HPDE6-E6E7 (cell line): ENCODE measurements around the gene TNIP3.

Experiments used
- DNase-seq: peaks from one replicate; pipeline ENCODE4 v3.0.0; 2011; ENCODE audit warnings: missing footprints; ENCODE audit errors: extremely low spot score

TNIP3 gene

DNA sequence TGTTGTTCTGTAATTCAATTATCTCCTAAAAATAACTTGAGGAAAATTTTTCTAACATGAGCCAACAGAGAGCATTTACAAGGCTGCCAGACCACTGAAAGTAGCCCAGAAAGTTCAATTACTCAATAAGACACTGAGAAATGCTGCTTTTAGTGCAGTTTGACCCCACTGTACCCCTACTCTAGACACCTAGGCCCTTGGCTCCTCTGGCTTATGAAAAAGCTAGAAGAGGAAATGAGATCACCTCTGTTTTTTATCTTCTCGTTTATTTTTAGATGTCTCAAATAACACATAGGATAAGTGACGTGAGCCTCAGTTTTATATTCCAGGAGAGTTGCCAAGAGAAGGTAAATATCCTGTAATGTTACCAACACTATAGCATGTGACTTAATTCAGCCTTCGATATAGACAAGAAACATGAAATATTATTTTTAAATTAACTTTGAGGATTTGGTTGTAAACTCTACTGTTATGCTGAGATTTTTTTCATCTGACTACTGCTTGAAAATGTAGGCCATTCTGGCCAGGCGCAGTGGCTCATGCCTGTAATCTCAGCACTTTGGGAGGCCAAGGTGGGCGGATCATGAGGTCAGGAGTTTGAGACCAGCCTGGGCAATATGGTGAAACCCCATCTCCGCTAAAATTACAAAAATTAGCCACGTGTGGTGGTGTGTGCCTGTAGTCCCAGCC, 24.4 kb downstream of the TNIP3 start:
- DNase-seq, result no peak

DNA sequence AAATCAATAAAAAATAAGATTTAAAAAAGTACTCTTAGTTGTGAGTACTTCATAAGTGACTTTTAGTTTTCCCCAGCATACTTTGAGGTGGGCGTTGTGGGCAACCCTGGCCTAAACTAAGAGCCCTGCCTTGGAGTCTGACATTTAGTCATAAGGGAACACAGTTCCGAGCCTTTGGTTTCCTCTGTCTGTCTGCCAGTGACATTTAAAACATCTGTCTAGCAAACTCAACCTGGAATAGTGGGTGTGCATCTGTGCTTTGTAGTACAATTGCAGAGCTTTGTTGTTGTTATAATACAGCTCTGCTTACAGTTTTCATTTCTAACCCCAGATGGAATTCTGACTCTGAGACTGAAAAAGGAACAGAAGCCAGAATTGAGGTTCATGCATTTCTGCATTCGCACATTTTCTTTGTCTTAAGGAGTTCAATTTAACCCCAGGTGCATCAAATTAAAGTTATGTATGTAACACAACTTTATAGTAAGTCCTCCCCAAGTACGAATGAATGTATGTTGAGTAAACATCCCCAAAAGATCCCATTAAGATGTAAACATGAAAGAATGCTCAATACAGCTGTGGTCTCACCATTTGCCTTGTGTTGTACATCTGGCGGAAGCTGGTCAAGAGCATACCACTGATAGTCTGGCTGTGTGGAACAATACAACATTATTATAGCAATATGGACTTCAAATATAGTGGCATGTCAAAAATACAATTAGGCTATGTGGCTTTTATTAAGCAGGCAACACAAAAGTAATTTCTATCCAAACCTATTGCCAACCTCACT, 25.9 kb downstream of the TNIP3 start:
- no peak for DNase-seq

DNA sequence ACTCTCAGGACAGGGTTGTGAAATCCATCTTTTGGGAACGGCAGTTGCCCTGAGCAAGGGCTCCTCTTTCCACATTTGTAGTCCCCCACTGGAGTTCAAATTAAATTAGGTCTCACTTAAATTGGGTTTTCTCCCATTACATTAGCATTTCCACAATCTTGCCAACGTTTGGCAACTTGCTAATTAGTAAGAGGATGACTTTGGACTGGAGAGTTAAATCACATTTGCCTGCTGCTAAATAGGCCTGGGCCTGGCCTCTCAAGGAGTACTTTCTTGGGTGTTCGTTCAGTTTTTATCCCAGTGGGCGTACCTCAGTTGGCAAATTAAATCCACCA, 33.8 kb downstream of the TNIP3 start:
- DNase-seq, result no peak

GRCh38 chr4:121129606-121130325, 34.4 kb downstream of the TNIP3 start:
- DNase-seq, result no peak

DNA sequence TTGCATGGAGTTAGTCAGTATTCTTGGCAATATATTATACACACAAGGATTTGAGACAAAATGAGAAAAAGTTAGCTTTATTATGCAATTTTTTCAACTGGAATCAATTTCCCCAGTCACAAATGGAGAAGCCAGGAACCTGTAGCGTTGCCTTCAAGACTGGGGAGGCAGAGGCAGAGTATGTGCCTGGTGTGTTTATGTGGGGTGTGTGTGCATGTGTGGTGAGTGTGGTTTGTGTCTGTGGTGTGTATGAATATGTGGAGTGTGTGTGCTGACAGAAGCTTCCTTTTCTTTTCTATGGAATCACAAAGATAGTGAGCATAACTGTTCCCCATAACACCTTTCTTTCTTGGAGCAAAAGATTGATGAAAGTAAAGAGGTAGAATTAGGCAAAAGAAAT, 37.0 kb downstream of the TNIP3 start:
- no peak for DNase-seq

DNA sequence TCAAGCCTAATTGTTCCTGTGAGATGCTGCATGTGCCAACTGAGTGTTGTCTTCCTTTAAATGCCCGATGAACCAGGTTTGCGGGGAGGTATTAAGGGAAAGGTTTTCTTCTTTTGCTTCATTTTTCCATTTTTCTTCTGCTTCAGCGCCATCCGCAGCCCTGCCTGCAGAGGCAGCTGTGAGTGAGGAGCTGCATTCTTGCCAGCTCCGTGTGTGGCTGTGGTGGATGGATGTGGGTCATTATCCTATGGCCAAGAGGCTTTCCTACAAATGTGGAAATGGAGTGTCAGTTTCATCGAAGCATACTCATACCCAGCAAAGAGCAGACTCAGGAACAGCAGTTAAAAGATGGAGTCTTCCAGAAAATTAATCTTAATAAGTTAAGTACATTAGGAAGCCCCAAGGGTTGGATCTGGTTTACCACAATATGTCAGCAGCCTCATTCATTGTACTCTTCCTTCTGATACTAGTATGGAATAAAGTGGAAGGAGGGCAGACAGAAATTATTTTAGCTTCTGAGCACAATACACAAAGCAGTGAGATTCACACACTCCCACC, 37.6 kb downstream of the TNIP3 start:
- DNase-seq, result no peak

GRCh38 chr4:121125498-121125885, 38.6 kb downstream of the TNIP3 start:
- DNase-seq, result no peak

- no peak for DNase-seq
Measured at GRCh38 chr4:121122661-121123060, 41.5 kb downstream of the TNIP3 start.

DNA sequence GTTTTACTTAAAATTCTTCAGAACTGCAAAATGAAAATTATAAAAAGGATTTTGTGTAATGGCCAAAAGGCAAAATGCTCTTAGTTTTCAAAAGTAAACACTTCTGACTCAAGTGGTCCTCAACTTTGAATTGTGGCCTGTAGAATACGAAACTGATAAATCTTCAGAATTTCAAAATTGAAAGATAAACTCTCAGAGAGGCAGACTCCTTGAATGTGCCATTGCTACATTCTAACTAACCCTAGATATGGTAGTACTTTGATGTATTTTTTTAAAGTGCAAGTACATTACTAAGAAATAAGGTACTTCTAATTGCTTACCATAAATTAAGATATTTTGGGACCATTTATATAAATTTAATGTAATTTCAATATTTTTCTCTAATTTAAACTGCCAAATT, 44.4 kb downstream of the TNIP3 start:
- DNase-seq, result no peak

GRCh38 chr4:121118344-121118743, 45.8 kb downstream of the TNIP3 start:
- DNase-seq, result no peak

- no peak for DNase-seq
Measured at GRCh38 chr4:121114756-121115155, 49.4 kb downstream of the TNIP3 start.

- DNase-seq, result no peak
Measured at GRCh38 chr4:121112530-121112929, 51.6 kb downstream of the TNIP3 start.

DNA sequence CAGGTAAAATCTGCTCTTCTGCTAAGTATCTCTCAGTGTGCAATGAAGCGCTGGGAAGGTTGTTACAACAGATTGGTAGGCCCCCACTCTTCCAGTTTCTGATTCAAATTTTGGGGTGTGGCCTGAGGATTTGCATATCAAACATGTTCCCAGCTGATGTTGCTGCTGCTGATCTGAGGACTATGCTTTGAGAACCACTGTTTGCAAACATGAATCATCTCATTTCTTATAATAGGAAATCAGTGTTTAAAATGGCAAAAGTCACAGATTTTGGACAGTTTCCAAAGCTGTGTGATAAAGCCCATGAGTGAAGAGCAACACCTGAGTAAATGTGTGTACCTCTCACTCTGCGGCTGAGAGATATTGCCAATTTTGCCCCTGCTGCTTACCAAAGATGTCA, 55.6 kb downstream of the TNIP3 start:
- DNase-seq, result no peak

DNA sequence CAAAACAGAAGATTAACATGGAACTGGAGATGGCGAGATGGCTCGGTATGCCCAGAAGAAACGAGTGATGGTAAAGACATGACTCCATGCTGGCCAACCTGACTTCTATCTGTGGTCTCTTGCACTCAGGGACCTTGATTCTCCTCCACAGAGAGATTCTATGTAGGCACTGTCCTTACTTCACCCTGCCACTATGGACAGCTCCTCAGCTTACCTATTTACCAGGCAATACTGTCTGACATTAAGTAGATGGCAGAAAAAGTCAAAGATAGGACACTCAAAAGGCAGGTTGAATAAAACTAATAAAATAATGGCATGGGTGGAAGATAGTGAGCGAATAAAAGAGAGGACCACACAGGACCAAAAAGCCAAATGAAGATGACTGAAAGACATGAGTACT, 56.6 kb downstream of the TNIP3 start:
- DNase-seq, result no peak

DNA sequence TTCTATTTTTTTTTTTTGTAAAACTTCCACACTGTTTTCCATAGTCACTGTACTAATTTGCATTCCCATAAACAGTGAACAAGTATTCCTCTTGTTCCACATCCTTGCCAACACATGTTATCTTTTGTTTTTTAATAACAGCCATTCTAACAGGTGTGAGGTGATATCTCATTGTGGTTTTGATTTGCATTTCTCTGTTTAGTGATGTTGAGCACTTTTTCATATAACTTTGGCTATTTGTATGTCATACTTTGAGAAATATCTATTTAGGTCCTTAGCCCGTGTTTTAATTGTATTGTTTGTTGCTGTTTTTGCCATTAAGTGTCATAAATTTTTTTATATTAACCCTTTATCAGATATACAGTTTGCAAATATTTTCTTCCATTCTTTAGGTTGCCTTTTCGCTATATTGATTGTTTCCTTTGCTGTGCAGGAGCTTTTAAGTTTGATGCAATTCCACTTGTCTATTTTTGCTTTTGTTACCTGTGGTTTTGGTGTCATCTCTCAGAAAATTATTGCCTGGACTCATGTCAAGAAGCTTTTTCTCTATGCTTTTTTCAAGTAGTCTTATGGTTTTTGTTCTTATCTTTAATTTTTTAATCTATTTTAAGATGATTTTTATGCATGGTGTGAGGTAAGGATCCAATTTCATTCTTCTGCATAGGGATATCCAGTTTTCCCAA, 63.9 kb downstream of the TNIP3 start:
- no peak for DNase-seq

GRCh38 chr4:121098266-121098665, 65.9 kb downstream of the TNIP3 start:
- DNase-seq, result no peak

DNA sequence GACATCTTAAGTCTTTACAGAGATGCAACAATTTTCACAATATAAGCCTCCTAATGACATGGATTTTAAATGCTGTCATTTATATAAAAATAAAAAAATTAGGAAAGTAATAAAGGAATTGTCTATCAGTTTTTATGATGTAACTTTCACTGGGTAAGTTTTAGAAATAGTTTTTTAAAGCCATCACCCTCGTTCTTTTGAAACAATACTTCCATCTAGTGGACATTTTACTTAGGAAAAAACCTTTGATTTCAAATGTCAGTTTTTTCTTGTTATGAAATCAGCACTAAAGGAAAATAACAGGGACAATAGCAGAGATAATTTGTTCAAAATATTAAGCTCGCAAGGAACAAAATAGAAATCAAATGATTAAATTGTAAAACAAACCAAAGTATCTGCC, 67.5 kb downstream of the TNIP3 start:
- DNase-seq, result no peak

DNA sequence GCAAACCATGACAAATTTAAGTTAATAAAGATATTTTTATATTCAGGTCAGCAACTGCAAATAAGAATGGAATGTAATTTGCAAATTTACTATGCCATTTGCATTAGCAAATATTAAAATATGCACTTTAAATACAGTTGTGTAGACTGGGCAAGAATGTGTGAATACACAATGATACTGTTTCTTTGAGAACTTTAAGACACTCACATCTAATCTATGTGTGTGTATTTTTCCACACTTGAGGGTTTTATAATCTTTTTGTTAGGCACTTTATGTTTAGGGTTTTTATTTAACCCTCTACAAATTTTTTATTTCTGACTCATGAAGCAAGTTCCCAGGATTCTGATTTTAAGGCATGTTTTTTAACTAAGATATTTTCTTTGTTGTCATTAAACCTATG, 67.9 kb downstream of the TNIP3 start:
- DNase-seq, result no peak

DNA sequence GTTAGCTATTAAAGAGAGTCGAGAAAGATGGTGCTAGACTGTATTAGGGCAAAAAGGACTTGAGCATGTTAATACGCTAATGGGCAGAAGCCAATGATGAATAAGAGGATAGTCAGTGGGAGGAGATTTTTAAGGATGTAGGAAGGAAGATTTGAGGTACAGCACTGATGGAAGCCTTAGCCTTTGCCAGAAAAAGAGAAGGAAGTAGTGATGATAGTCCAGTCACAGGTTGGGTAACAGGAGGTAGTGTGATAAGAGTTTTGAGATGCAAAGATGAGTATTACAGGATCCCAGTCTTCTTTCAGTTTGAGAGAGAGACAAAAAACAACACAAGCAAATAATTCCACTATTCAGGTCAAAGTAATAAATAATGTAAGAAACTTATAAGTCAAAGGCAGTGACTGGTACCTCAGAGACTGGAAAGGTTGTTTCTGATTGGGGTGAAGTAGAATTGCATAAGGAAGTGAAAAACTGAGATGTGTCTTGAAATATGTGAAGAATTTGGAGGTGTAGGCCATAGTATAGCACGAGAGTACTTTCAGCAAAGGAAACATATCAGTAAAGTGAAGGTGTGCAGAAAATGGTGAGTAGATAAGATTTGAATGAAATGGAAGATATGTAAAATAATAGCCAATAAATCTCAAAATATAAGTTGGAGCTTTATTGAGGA, 69.7 kb downstream of the TNIP3 start:
- no peak for DNase-seq

- DNase-seq, result no peak
Measured at GRCh38 chr4:121093261-121093660, 70.9 kb downstream of the TNIP3 start.

DNA sequence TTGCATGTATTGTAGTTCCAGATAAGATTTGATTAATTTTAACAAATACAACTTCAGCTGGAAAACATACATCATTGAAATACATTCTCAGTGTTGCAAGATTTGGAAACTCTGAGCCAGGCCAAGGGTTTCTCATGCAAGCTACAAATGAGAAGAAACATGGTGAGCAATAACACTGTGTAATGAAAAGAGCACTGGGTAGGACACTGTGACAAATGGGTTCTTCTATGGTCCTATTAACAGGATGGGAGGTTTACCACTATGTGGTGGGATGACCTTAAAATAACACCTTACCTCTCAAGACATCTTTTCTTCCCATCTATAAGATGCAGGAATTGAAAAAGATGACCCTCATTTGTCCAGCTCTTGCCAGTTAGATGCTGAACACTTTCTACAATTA, 72.2 kb downstream of the TNIP3 start:
- no peak for DNase-seq

DNA sequence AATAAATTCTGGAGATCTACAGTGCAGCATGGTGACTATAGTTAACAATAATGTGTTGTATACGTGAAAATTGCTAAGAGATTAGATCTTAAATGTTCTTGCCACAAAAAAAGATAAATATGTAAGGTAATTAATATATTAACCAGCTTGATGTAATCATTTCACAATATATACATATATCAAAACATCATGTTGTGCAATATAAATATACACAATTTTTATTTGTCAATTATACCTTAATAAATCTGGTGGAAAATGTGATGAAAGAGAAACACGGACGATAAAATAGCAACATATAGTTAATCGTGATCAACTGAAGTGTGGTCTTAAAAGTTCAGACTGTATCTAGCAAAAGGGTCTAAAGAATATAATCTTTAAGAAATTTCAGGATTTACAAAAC, 75.3 kb downstream of the TNIP3 start:
- no peak for DNase-seq
